ENCODE results near the gene SSH2. TPM values are rescaled to one million over a fixed set of nuclear protein-coding genes. Genes with fewer than 3 reads are reported as not detected.
A peak's percentile ranks its signal among the peaks of the same experiment; 100 is the strongest.

The SSH2 gene
- total and polyA plus RNA-seq, 2 experiments from 2014 or later, result 8.3 to 18.9 TPM

GRCh38 chr17:29972277-29972676, 42.2 kb upstream of the SSH2 start:
- Histone ChIP-seq H3K79me2 (ENCODE audit: insufficient read depth) (no peaks in the 10 kb centered on the region), H3K9ac (no peak overlapping the region), H3K4me1 (ENCODE audit: insufficient read depth) (peaks cover under 1% of the 10 kb centered on the region), H3K9me3 (ENCODE audit: low read depth) (no peaks in the 10 kb centered on the region), H3K36me3 (ENCODE audit: low read depth) (no peaks in the 10 kb centered on the region), H3K4me2 (ENCODE audit: unreplicated experiment) (no peak overlapping the region), H3K4me3 (no peak overlapping the region), H2AFZ (no peak overlapping the region), H3K9me2 (ENCODE audit: insufficient read depth) (no peaks in the 10 kb centered on the region), H3K27ac (no peak overlapping the region), H4K20me1 (ENCODE audit: insufficient read depth) (no peaks in the 10 kb centered on the region), H3F3A (ENCODE audit: insufficient read depth) (peaks cover under 1% of the 10 kb centered on the region; the same call in 1 of the 2 replicates), H3K27me3 (replicated peaks; ENCODE audit: insufficient read depth) (no peaks in the 10 kb centered on the region)
- DNase-seq, result no peak
- TF ChIP-seq EZH2phosphoT487 (IDR thresholded peaks at IDR 0.05; ENCODE audit: insufficient read depth, low read depth) (no peak), EZH2 (IDR thresholded peaks at IDR 0.05; ENCODE audit: insufficient read depth, poor library complexity, severe bottlenecking) (no peak)
- in situ Hi-C loops (cut with MboI), result no loop called here
- WGBS, 2 experiments (ENCODE audit: low coverage in 1 of 2, low lambda C conversion rate in 2 of 2, missing lambda C conversion rate in 2 of 2), result 91 to 96% methylated on average over 18 of the region's 18 CpGs

GRCh38 chr17:29968271-29968670, 38.2 kb upstream of the SSH2 start:
- in situ Hi-C loops (cut with MboI), result no loop called here
- WGBS, 2 experiments (ENCODE audit: low coverage in 1 of 2, low lambda C conversion rate in 2 of 2, missing lambda C conversion rate in 2 of 2), result 82 to 89% methylated on average over 5 of the region's 5 CpGs

GRCh38 chr17:29962656-29963055, 32.6 kb upstream of the SSH2 start:
- H3K4me3 ChIP-seq, result no peak overlapping the region
- in situ Hi-C loops (cut with MboI), result no loop called here
- no peak overlapping the region for H3K9ac ChIP-seq
- peaks cover 14% of the 10 kb centered on the region for H3K4me1 ChIP-seq (ENCODE audit: insufficient read depth)
- DNase-seq, result peak; percentile 15
- H3K9me3 ChIP-seq (ENCODE audit: low read depth), result no peaks in the 10 kb centered on the region
- H2AFZ ChIP-seq, result no peak overlapping the region
- peaks cover 10% of the 10 kb centered on the region; the same call in 1 of the 2 replicates for H3F3A ChIP-seq (ENCODE audit: insufficient read depth)
- no peaks in the 10 kb centered on the region for H3K79me2 ChIP-seq (ENCODE audit: insufficient read depth)
- H4K20me1 ChIP-seq (ENCODE audit: insufficient read depth), result no peaks in the 10 kb centered on the region
- H3K9me2 ChIP-seq (ENCODE audit: insufficient read depth), result no peaks in the 10 kb centered on the region
- TF ChIP-seq EZH2phosphoT487 (IDR thresholded peaks at IDR 0.05; ENCODE audit: insufficient read depth, low read depth), result no peak
- 25 to 36% methylated on average over 2 of the region's 2 CpGs for WGBS, 2 experiments (ENCODE audit: low coverage in 1 of 2, low lambda C conversion rate in 2 of 2, missing lambda C conversion rate in 2 of 2)
- no peaks in the 10 kb centered on the region for H3K36me3 ChIP-seq (ENCODE audit: low read depth)
- no peak overlapping the region for H3K27ac ChIP-seq
- H3K4me2 ChIP-seq (ENCODE audit: unreplicated experiment), result no peak overlapping the region
- no peaks in the 10 kb centered on the region for H3K27me3 ChIP-seq (replicated peaks; ENCODE audit: insufficient read depth)

More at GRCh38 chr17:29968271-29968670, 38.2 kb upstream of the SSH2 start:
- H3K4me1 ChIP-seq (ENCODE audit: insufficient read depth), result no peaks in the 10 kb centered on the region
- no peak overlapping the region for H3K4me3 ChIP-seq
- H3K9me2 ChIP-seq (ENCODE audit: insufficient read depth), result no peaks in the 10 kb centered on the region
- H3K27me3 ChIP-seq (replicated peaks; ENCODE audit: insufficient read depth), result no peaks in the 10 kb centered on the region
- H3K9ac ChIP-seq, result no peak overlapping the region
- no peaks in the 10 kb centered on the region for H3K36me3 ChIP-seq (ENCODE audit: low read depth)
- no peak for TF ChIP-seq EZH2phosphoT487 (IDR thresholded peaks at IDR 0.05; ENCODE audit: insufficient read depth, low read depth)
- no peak for TF ChIP-seq EZH2 (IDR thresholded peaks at IDR 0.05; ENCODE audit: insufficient read depth, poor library complexity, severe bottlenecking)
- H2AFZ ChIP-seq, result no peak overlapping the region
- no peaks in the 10 kb centered on the region for H3K79me2 ChIP-seq (ENCODE audit: insufficient read depth)
- H4K20me1 ChIP-seq (ENCODE audit: insufficient read depth), result no peaks in the 10 kb centered on the region
- no peak for DNase-seq
- H3K9me3 ChIP-seq (ENCODE audit: low read depth), result no peaks in the 10 kb centered on the region
- no peak overlapping the region for H3K4me2 ChIP-seq (ENCODE audit: unreplicated experiment)
- H3K27ac ChIP-seq, result no peak overlapping the region
- H3F3A ChIP-seq (ENCODE audit: insufficient read depth), result no peaks in the 10 kb centered on the region

- Histone ChIP-seq H3K9me3 (ENCODE audit: low read depth) (no peaks in the 10 kb centered on the region), H3K9me2 (ENCODE audit: insufficient read depth) (no peaks in the 10 kb centered on the region), H3F3A (ENCODE audit: insufficient read depth) (peaks cover 10% of the 10 kb centered on the region; the same call in 1 of the 2 replicates), H3K9ac (no peak overlapping the region), H4K20me1 (ENCODE audit: insufficient read depth) (no peaks in the 10 kb centered on the region), H3K36me3 (ENCODE audit: low read depth) (no peaks in the 10 kb centered on the region), H3K4me3 (no peak overlapping the region), H3K27ac (peak overlapping the region; percentile 48), H3K79me2 (ENCODE audit: insufficient read depth) (no peaks in the 10 kb centered on the region), H3K27me3 (replicated peaks; ENCODE audit: insufficient read depth) (no peaks in the 10 kb centered on the region), H3K4me2 (ENCODE audit: unreplicated experiment) (no peak overlapping the region), H2AFZ (peak overlapping the region; percentile 37; the same call in 1 of the 2 replicates), H3K4me1 (ENCODE audit: insufficient read depth) (peaks cover 14% of the 10 kb centered on the region)
- in situ Hi-C loops (cut with MboI), result no loop called here
- peak; percentile 53 for DNase-seq
- 54 to 56% methylated on average over 4 of the region's 4 CpGs for WGBS, 2 experiments (ENCODE audit: low coverage in 1 of 2, low lambda C conversion rate in 2 of 2, missing lambda C conversion rate in 2 of 2)
- TF ChIP-seq EZH2phosphoT487 (IDR thresholded peaks at IDR 0.05; ENCODE audit: insufficient read depth, low read depth) (no peak), EZH2 (IDR thresholded peaks at IDR 0.05; ENCODE audit: insufficient read depth, poor library complexity, severe bottlenecking) (no peak)
Measured at GRCh38 chr17:29959658-29960337, 29.8 kb upstream of the SSH2 start.

All from GM23248 (cell line).